HEK293T (cell line): ENCODE measurements around the gene ARHGAP22.

Experiments
- ARNT ChIP-seq: fragments of 450-650 bp; IDR thresholded peaks from 2 replicates; pipeline ENCODE4 v1.6.1; 2017; ENCODE audit warnings: mild to moderate bottlenecking
- BHLHE40 ChIP-seq: fragments of 450-650 bp; IDR thresholded peaks from 2 replicates; pipeline ENCODE4 v1.6.1; 2016; ENCODE audit warnings: mild to moderate bottlenecking, moderate library complexity, borderline replicate concordance
- CTBP1 ChIP-seq: fragments of 450-650 bp; IDR thresholded peaks from 2 replicates; pipeline ENCODE4 v1.6.1; 2016; ENCODE audit warnings: borderline replicate concordance
- ELF4 ChIP-seq: fragments of 450-650 bp; IDR thresholded peaks from 2 replicates; pipeline ENCODE4 v1.6.1; 2017; ENCODE audit warnings: antibody characterized with exemption
- FOXA1 ChIP-seq: fragments of 450-650 bp; IDR thresholded peaks from 2 replicates; pipeline ENCODE4 v1.6.1; 2016; ENCODE audit warnings: mild to moderate bottlenecking
- FOXK2 ChIP-seq: fragments of 450-650 bp; IDR thresholded peaks from 2 replicates; pipeline ENCODE4 v1.6.1; 2016; ENCODE audit warnings: mild to moderate bottlenecking
- FOXM1 ChIP-seq: fragments of 450-650 bp; IDR thresholded peaks from 2 replicates; pipeline ENCODE4 v1.6.1; 2017; ENCODE audit warnings: mild to moderate bottlenecking, borderline replicate concordance
- HDGF ChIP-seq: fragments of 450-650 bp; IDR thresholded peaks from 2 replicates; pipeline ENCODE4 v1.6.1; 2017; ENCODE audit warnings: antibody characterized with exemption, borderline replicate concordance
- L3MBTL2 ChIP-seq: fragments of 450-650 bp; conservative IDR thresholded peaks from 2 replicates; pipeline ENCODE4 v1.6.1; 2016; ENCODE audit warnings: mild to moderate bottlenecking
- NFRKB ChIP-seq: fragments of 450-650 bp; IDR thresholded peaks from 2 replicates; pipeline ENCODE4 v1.6.1; 2016; ENCODE audit warnings: mild to moderate bottlenecking, moderate library complexity
- SP1 ChIP-seq: fragments of 450-650 bp; IDR thresholded peaks from 2 replicates; pipeline ENCODE4 v1.6.1; 2017
- SUZ12 ChIP-seq: fragments of 450-650 bp; IDR thresholded peaks from 2 replicates; pipeline ENCODE4 v1.6.1; 2016; ENCODE audit warnings: mild to moderate bottlenecking
- TARDBP ChIP-seq: fragments of 450-650 bp; IDR thresholded peaks from 2 replicates; pipeline ENCODE4 v1.6.1; 2016
- ZNF384 ChIP-seq: fragments of 450-650 bp; IDR thresholded peaks from 2 replicates; pipeline ENCODE4 v1.6.1; 2016

GRCh38 chr10:48623607-48624132, 18.8 kb upstream of the ARHGAP22 start:
- TF ChIP-seq L3MBTL2: no peak
- TF ChIP-seq CTBP1: no peak
- no peak for TF ChIP-seq FOXK2
- no peak for TF ChIP-seq NFRKB
- no peak for TF ChIP-seq ZNF384
- no peak for TF ChIP-seq BHLHE40
- TF ChIP-seq FOXA1: no peak
- no peak for TF ChIP-seq ELF4
- no peak for TF ChIP-seq FOXM1
- TF ChIP-seq SUZ12: no peak
- no peak for TF ChIP-seq HDGF
- no peak for TF ChIP-seq SP1
- TF ChIP-seq TARDBP: no peak
- TF ChIP-seq ARNT: no peak
